Inflammatory macrophage treated with lipopolysaccharide for 4 hours (primary cell): Measurements from ENCODE around the gene PLCB3.

Experiments
- DNase-seq: peaks from one replicate; pipeline ENCODE4 v3.0.0-alpha.2; 2020

PLCB3 gene

GRCh38 chr11:64251016-64251752, at the start of gene PLCB3:
Gene PLCB3, plus strand, starts transcription at chr11:64251530. Its CDS starts 120 bp downstream, at chr11:64251650.
- peak; percentile 70 for DNase-seq

- DNase-seq: no peak
These were observed 49.8 kb upstream of the PLCB3 start for GRCh38 chr11:64201543-64201942.

GRCh38 chr11:64202992-64203391, 48.3 kb upstream of the PLCB3 start:
- no peak for DNase-seq

- DNase-seq: no peak
These were observed 47.8 kb upstream of the PLCB3 start for GRCh38 chr11:64203421-64204079.

- DNase-seq: no peak
These were observed 47.3 kb upstream of the PLCB3 start for GRCh38 chr11:64204080-64204440.

- peak; percentile 89 for DNase-seq
These were observed 46.8 kb upstream of the PLCB3 start for GRCh38 chr11:64204464-64204989.

- DNase-seq: peak; percentile 72
These were observed 44.7 kb upstream of the PLCB3 start, which contains the start of gene FERMT3 for GRCh38 chr11:64206457-64207255. Gene FERMT3, plus strand, starts transcription at chr11:64206721. Its CDS starts 644 bp downstream, at chr11:64207365.

GRCh38 chr11:64207256-64208085, 43.9 kb upstream of the PLCB3 start:
- peak; percentile 94 for DNase-seq

- DNase-seq: no peak
These were observed 43.1 kb upstream of the PLCB3 start for GRCh38 chr11:64208086-64208795.

GRCh38 chr11:64208796-64209562, 42.4 kb upstream of the PLCB3 start:
- no peak for DNase-seq

GRCh38 chr11:64209563-64209843, 41.8 kb upstream of the PLCB3 start:
- no peak for DNase-seq

GRCh38 chr11:64210301-64211020, 40.9 kb upstream of the PLCB3 start:
- DNase-seq: no peak

GRCh38 chr11:64211181-64211872, 40.0 kb upstream of the PLCB3 start:
- DNase-seq: no peak

GRCh38 chr11:64216879-64217278, 34.5 kb upstream of the PLCB3 start:
- no peak for DNase-seq

GRCh38 chr11:64218628-64219353, 32.5 kb upstream of the PLCB3 start:
- no peak for DNase-seq

GRCh38 chr11:64219354-64219684, 32.0 kb upstream of the PLCB3 start:
- no peak for DNase-seq

- DNase-seq: no peak
These were observed 31.6 kb upstream of the PLCB3 start for GRCh38 chr11:64219755-64220154.

GRCh38 chr11:64220271-64220670, 31.1 kb upstream of the PLCB3 start:
- DNase-seq: no peak

GRCh38 chr11:64220798-64221197, 30.5 kb upstream of the PLCB3 start:
- DNase-seq: no peak
